HEK293T (cell line): ENCODE results near the gene EML6.

Experiments used
- ARNT ChIP-seq: fragments of 450-650 bp; IDR thresholded peaks from 2 replicates; pipeline ENCODE4 v1.6.1; 2017; ENCODE audit warnings: mild to moderate bottlenecking
- BHLHE40 ChIP-seq: fragments of 450-650 bp; IDR thresholded peaks from 2 replicates; pipeline ENCODE4 v1.6.1; 2016; ENCODE audit warnings: mild to moderate bottlenecking, moderate library complexity, borderline replicate concordance
- CTBP1 ChIP-seq: fragments of 450-650 bp; IDR thresholded peaks from 2 replicates; pipeline ENCODE4 v1.6.1; 2016; ENCODE audit warnings: borderline replicate concordance
- FOXA1 ChIP-seq: fragments of 450-650 bp; IDR thresholded peaks from 2 replicates; pipeline ENCODE4 v1.6.1; 2016; ENCODE audit warnings: mild to moderate bottlenecking
- FOXK2 ChIP-seq: fragments of 450-650 bp; IDR thresholded peaks from 2 replicates; pipeline ENCODE4 v1.6.1; 2016; ENCODE audit warnings: mild to moderate bottlenecking
- FOXM1 ChIP-seq: fragments of 450-650 bp; IDR thresholded peaks from 2 replicates; pipeline ENCODE4 v1.6.1; 2017; ENCODE audit warnings: mild to moderate bottlenecking, borderline replicate concordance
- HDGF ChIP-seq: fragments of 450-650 bp; IDR thresholded peaks from 2 replicates; pipeline ENCODE4 v1.6.1; 2017; ENCODE audit warnings: antibody characterized with exemption, borderline replicate concordance
- LEF1 ChIP-seq: fragments of 450-650 bp; IDR thresholded peaks from 2 replicates; pipeline ENCODE4 v1.6.1; 2017; ENCODE audit warnings: mild to moderate bottlenecking, borderline replicate concordance
- NFRKB ChIP-seq: fragments of 450-650 bp; IDR thresholded peaks from 2 replicates; pipeline ENCODE4 v1.6.1; 2016; ENCODE audit warnings: mild to moderate bottlenecking, moderate library complexity
- PKNOX1 ChIP-seq: fragments of 450-650 bp; IDR thresholded peaks from 2 replicates; pipeline ENCODE4 v1.6.1; 2016
- SP1 ChIP-seq: fragments of 450-650 bp; IDR thresholded peaks from 2 replicates; pipeline ENCODE4 v1.6.1; 2017
- SUZ12 ChIP-seq: fragments of 450-650 bp; IDR thresholded peaks from 2 replicates; pipeline ENCODE4 v1.6.1; 2016; ENCODE audit warnings: mild to moderate bottlenecking
- ZNF384 ChIP-seq: fragments of 450-650 bp; IDR thresholded peaks from 2 replicates; pipeline ENCODE4 v1.6.1; 2016

- no peak for TF ChIP-seq FOXM1
- TF ChIP-seq FOXA1, result no peak
- no peak for TF ChIP-seq ZNF384
- TF ChIP-seq SP1, result no peak
- no peak for TF ChIP-seq CTBP1
- TF ChIP-seq PKNOX1, result no peak
- TF ChIP-seq NFRKB, result no peak
- no peak for TF ChIP-seq HDGF
- TF ChIP-seq BHLHE40, result no peak
- TF ChIP-seq FOXK2, result no peak
- TF ChIP-seq ARNT, result no peak
- TF ChIP-seq SUZ12, result no peak
- TF ChIP-seq LEF1, result no peak
These were observed 222.9 kb downstream of the EML6 start for GRCh38 chr2:54946220-54946805.
